ENCODE results near the gene RPL3. TPM values are rescaled to one million over a fixed set of nuclear protein-coding genes. Genes with fewer than 3 reads are reported as not detected.

The RPL3 gene
- total and polyA plus RNA-seq, 3 donors from 2014 or later, result 1,087 to 2,075 (median 2,042) TPM

DNA sequence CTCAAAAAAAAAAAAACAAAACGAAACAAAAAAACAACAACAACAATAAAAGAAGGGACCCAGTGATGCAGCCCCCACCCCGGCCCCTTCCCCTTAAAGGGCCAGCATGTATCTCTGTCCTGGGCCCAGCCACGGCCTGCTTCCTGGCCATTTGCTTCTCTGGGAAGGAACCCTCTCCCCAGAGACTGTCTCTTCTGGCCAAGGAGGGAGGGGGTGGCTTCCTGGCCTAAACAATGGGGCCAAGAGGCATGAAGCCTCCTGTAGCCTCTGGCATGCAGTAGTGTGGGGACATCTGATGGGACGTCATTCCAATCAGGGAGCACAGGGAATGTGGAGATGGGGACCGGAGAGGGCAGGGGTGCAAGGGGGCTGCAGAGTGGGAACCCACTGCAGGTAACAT is 49.1 kb downstream of the RPL3 start:
- H3K36me3 ChIP-seq (ENCODE audit: low read depth, missing control alignments), result no peaks in the 10 kb centered on the region
- intact Hi-C loops (cut with DNase I; ENCODE audit: low total_unique reads), result no loop called here
- no peaks in the 10 kb centered on the region for H3K9me3 ChIP-seq
- H3K4me1 ChIP-seq, result no peaks in the 10 kb centered on the region
- no peaks in the 10 kb centered on the region for H3K27me3 ChIP-seq
- WGBS, 2 donors, result 80 to 86% methylated on average over 3 to 5 of the region's 5 CpGs
- no peak overlapping the region for H3K27ac ChIP-seq
- H3K4me3 ChIP-seq, result no peak overlapping the region
- no peak for DNase-seq
- TF ChIP-seq, protein P1, sequence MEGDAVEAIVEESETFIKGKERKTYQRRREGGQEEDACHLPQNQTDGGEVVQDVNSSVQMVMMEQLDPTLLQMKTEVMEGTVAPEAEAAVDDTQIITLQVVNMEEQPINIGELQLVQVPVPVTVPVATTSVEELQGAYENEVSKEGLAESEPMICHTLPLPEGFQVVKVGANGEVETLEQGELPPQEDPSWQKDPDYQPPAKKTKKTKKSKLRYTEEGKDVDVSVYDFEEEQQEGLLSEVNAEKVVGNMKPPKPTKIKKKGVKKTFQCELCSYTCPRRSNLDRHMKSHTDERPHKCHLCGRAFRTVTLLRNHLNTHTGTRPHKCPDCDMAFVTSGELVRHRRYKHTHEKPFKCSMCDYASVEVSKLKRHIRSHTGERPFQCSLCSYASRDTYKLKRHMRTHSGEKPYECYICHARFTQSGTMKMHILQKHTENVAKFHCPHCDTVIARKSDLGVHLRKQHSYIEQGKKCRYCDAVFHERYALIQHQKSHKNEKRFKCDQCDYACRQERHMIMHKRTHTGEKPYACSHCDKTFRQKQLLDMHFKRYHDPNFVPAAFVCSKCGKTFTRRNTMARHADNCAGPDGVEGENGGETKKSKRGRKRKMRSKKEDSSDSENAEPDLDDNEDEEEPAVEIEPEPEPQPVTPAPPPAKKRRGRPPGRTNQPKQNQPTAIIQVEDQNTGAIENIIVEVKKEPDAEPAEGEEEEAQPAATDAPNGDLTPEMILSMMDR (IDR thresholded peaks at IDR 0.05), result no peak
- TF ChIP-seq POLR2A (IDR thresholded peaks at IDR 0.05), result no peak

- no peak for DNase-seq
- Histone ChIP-seq H3K4me1 (no peaks in the 10 kb centered on the region), H3K27ac (no peak overlapping the region), H3K9me3 (no peaks in the 10 kb centered on the region), H3K4me3 (no peak overlapping the region), H3K36me3 (ENCODE audit: low read depth, missing control alignments) (no peaks in the 10 kb centered on the region), H3K27me3 (no peaks in the 10 kb centered on the region)
- WGBS, 2 donors, result 83 to 88% methylated on average over 4 to 11 of the region's 11 CpGs
- intact Hi-C loops (cut with DNase I; ENCODE audit: low total_unique reads), result no loop called here
- TF ChIP-seq, protein P1 (IDR thresholded peaks at IDR 0.05), result no peak
- TF ChIP-seq POLR2A (IDR thresholded peaks at IDR 0.05), result no peak
Observed at GRCh38 chr22:39269095-39269790, 50.2 kb downstream of the RPL3 start.

DNA sequence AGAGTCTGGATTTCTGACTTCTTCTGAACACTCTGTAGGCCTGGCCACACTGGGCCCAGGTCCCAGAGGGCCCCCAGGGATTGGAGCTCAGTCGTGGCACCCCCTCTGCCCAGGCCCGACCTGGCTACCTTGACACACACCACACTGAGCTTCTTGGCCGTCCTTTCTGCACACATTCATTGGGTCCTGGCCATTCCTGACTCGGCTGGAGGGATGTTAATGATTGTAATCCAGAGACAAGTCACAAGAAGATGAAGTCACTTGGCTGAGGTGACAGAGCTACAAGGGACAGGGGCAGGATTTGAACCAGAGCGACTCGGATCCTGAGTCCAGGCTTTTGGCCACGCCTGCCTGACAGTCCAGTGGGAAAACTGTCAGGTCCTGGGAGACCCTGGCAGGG is 50.8 kb downstream of the RPL3 start:
- Histone ChIP-seq H3K9me3 (no peaks in the 10 kb centered on the region), H3K36me3 (ENCODE audit: low read depth, missing control alignments) (no peaks in the 10 kb centered on the region), H3K4me1 (no peaks in the 10 kb centered on the region), H3K4me3 (no peak overlapping the region), H3K27me3 (no peaks in the 10 kb centered on the region), H3K27ac (no peak overlapping the region)
- 79 to 88% methylated on average over 7 of the region's 7 CpGs for WGBS, 2 donors
- intact Hi-C loops (cut with DNase I; ENCODE audit: low total_unique reads), result no loop called here
- no peak for DNase-seq
- TF ChIP-seq, protein P1 (IDR thresholded peaks at IDR 0.05), result no peak

GRCh38 chr22:39267974-39268373 is 51.4 kb downstream of the RPL3 start:
- DNase-seq, result no peak
- WGBS, 2 donors, result 94 to 99% methylated on average over 8 of the region's 8 CpGs
- TF ChIP-seq POLR2A (IDR thresholded peaks at IDR 0.05), result no peak
- TF ChIP-seq, protein P1 (IDR thresholded peaks at IDR 0.05), result no peak
- no peaks in the 10 kb centered on the region for H3K36me3 ChIP-seq (ENCODE audit: low read depth, missing control alignments)
- H3K27me3 ChIP-seq, result no peaks in the 10 kb centered on the region
- H3K4me1 ChIP-seq, result no peaks in the 10 kb centered on the region
- intact Hi-C loops (cut with DNase I; ENCODE audit: low total_unique reads), result no loop called here
- H3K4me3 ChIP-seq, result no peak overlapping the region
- no peak overlapping the region for H3K27ac ChIP-seq
- H3K9me3 ChIP-seq, result no peaks in the 10 kb centered on the region

GRCh38 chr22:39266398-39267030 is 52.9 kb downstream of the RPL3 start:
- TF ChIP-seq, protein P1 (IDR thresholded peaks at IDR 0.05), result no peak
- TF ChIP-seq POLR2A (IDR thresholded peaks at IDR 0.05), result no peak
- WGBS, 2 donors, result 70 to 73% methylated on average over 12 of the region's 12 CpGs
- H3K4me3 ChIP-seq, result no peak overlapping the region
- no peak overlapping the region for H3K27ac ChIP-seq
- no peaks in the 10 kb centered on the region for H3K4me1 ChIP-seq
- no peaks in the 10 kb centered on the region for H3K36me3 ChIP-seq (ENCODE audit: low read depth, missing control alignments)
- no peaks in the 10 kb centered on the region for H3K27me3 ChIP-seq
- DNase-seq, result peak; percentile 45
- intact Hi-C loops (cut with DNase I; ENCODE audit: low total_unique reads), result no loop called here
- H3K9me3 ChIP-seq, result no peaks in the 10 kb centered on the region

Data from testis (tissue), 3 donors.